HCT116 (cell line): Measurements from ENCODE around the gene HOXD9.

Source experiments
- CBX3 ChIP-seq: IDR thresholded peaks from 2 replicates; pipeline ENCODE4 v1.6.1; 2012; ENCODE audit warnings: low read depth
- EGR1 ChIP-seq: IDR thresholded peaks from 2 replicates; pipeline ENCODE4 v1.6.1; 2012; ENCODE audit warnings: low read depth
- ELF1 ChIP-seq: IDR thresholded peaks from 2 replicates; pipeline ENCODE4 v1.6.1; 2012; ENCODE audit warnings: low read depth, borderline replicate concordance
- EZH2 ChIP-seq: fragments of 200-600 bp; sonication (generic); IDR thresholded peaks from 2 replicates; pipeline ENCODE4 v1.6.1; 2017; ENCODE audit warnings: antibody characterized with exemption, mixed run types
- POLR2A ChIP-seq: IDR thresholded peaks from 2 replicates; pipeline ENCODE4 v1.7.0; 2011; ENCODE audit warnings: borderline replicate concordance; ENCODE audit not compliant: insufficient read depth, insufficient read length; ENCODE audit errors: extremely low read depth
- POLR2AphosphoS5 ChIP-seq: IDR thresholded peaks from 2 replicates; pipeline ENCODE4 v1.6.1; 2011; ENCODE audit warnings: mild to moderate bottlenecking, low read depth, low read length, moderate library complexity
- RAD21 ChIP-seq: IDR thresholded peaks from 2 replicates; pipeline ENCODE4 v1.6.1; 2012; ENCODE audit warnings: low read depth, mild to moderate bottlenecking
- SIN3A ChIP-seq: IDR thresholded peaks from 2 replicates; pipeline ENCODE4 v1.6.1; 2012; ENCODE audit warnings: low read depth
- SP1 ChIP-seq: IDR thresholded peaks from 2 replicates; pipeline ENCODE4 v1.6.1; 2012; ENCODE audit warnings: low read depth
- ZFX ChIP-seq: fragments of 450-650 bp; IDR thresholded peaks from 2 replicates; pipeline ENCODE4 v1.6.1; 2017
- TF ChIP-seq, protein P1 (sequence below), 3 experiments: fragments of 200-600 bp in 1 of 3; sonication (generic) in 1 of 3; IDR thresholded peaks in 2 of 3; conservative IDR thresholded peaks in 1 of 3; 2 replicates each; pipeline ENCODE4 v1.5.1; 2012 to 2017; ENCODE audit warnings: low read depth in 2 of 3, low read length in 2 of 3, antibody characterized with exemption in 1 of 3, borderline replicate concordance in 1 of 3, control low read depth in 1 of 3, mild to moderate bottlenecking in 1 of 3, mixed read lengths in 1 of 3, mixed run types in 1 of 3, moderate library complexity in 1 of 3; ENCODE audit not compliant: insufficient read depth in 1 of 3
- TF ChIP-seq, protein P2 (sequence below): IDR thresholded peaks from 2 replicates; pipeline ENCODE4 v1.6.1; 2012; ENCODE audit warnings: low read depth
- TF ChIP-seq, protein P3 (sequence below): IDR thresholded peaks from 2 replicates; pipeline ENCODE4 v1.6.1; 2012
- TF ChIP-seq, protein P4 (sequence below): IDR thresholded peaks from 2 replicates; pipeline ENCODE4 v1.6.1; 2011; ENCODE audit warnings: mild to moderate bottlenecking, low read length, moderate library complexity; ENCODE audit not compliant: insufficient replicate concordance; ENCODE audit errors: extremely low read depth

DNA sequence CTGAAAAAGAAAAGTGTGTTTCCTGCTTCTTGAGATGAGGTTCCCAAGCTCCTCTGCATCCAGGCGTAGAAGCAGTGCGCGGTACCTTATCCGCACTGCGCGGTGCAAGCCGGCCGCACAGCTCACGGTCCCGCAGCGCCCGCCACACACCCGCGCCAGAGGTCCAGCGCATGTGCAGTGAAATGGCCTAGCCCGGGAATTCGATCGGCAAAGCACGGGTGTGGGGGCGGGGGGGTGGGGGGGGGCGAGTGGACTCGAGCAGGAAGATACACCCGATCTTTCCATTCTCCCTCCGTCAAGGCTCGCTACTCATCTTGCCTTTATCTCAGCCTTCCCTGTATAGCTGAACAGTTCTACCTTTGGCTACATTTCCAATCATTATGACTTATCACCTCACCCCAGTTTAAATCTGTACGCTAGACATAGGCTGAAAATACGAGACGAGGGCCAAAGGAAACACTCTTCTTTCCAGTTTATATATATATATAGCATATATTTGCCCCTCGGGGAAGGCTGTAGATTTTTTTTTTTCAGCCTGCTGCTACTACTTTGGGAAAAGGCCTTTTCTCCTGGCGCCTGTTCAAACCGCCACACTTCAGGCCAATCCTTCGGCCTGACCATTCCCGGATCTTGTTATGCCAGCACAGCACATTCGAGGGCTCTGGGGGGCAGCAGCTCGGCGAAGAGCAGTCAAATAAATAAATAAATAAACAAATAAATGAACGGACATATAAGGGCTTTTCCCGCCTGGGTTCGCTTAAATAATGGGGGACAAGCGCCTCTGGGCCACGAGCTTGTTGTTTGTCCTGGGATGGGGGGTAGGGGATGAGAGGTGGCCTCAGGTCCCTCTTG, 17.4 kb downstream of the HOXD9 start:
- TF ChIP-seq POLR2A (no peak), CBX3 (no peak), SIN3A (no peak), ELF1 (no peak), RAD21 (no peak), EZH2 (no peak), SP1 (no peak), POLR2AphosphoS5 (no peak), EGR1 (no peak), ZFX (no peak)
- TF ChIP-seq, protein P1, sequence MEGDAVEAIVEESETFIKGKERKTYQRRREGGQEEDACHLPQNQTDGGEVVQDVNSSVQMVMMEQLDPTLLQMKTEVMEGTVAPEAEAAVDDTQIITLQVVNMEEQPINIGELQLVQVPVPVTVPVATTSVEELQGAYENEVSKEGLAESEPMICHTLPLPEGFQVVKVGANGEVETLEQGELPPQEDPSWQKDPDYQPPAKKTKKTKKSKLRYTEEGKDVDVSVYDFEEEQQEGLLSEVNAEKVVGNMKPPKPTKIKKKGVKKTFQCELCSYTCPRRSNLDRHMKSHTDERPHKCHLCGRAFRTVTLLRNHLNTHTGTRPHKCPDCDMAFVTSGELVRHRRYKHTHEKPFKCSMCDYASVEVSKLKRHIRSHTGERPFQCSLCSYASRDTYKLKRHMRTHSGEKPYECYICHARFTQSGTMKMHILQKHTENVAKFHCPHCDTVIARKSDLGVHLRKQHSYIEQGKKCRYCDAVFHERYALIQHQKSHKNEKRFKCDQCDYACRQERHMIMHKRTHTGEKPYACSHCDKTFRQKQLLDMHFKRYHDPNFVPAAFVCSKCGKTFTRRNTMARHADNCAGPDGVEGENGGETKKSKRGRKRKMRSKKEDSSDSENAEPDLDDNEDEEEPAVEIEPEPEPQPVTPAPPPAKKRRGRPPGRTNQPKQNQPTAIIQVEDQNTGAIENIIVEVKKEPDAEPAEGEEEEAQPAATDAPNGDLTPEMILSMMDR (IDR thresholded peaks at IDR 0.05 in 2 of 3, conservative IDR thresholded peaks at IDR 0.05 in 1 of 3; ENCODE audit: borderline replicate concordance in 1 of 3, insufficient read depth in 1 of 3, low read depth in 2 of 3, low read length in 2 of 3): no peak
- TF ChIP-seq, protein P2, sequence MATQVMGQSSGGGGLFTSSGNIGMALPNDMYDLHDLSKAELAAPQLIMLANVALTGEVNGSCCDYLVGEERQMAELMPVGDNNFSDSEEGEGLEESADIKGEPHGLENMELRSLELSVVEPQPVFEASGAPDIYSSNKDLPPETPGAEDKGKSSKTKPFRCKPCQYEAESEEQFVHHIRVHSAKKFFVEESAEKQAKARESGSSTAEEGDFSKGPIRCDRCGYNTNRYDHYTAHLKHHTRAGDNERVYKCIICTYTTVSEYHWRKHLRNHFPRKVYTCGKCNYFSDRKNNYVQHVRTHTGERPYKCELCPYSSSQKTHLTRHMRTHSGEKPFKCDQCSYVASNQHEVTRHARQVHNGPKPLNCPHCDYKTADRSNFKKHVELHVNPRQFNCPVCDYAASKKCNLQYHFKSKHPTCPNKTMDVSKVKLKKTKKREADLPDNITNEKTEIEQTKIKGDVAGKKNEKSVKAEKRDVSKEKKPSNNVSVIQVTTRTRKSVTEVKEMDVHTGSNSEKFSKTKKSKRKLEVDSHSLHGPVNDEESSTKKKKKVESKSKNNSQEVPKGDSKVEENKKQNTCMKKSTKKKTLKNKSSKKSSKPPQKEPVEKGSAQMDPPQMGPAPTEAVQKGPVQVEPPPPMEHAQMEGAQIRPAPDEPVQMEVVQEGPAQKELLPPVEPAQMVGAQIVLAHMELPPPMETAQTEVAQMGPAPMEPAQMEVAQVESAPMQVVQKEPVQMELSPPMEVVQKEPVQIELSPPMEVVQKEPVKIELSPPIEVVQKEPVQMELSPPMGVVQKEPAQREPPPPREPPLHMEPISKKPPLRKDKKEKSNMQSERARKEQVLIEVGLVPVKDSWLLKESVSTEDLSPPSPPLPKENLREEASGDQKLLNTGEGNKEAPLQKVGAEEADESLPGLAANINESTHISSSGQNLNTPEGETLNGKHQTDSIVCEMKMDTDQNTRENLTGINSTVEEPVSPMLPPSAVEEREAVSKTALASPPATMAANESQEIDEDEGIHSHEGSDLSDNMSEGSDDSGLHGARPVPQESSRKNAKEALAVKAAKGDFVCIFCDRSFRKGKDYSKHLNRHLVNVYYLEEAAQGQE: no peak
- TF ChIP-seq, protein P3, sequence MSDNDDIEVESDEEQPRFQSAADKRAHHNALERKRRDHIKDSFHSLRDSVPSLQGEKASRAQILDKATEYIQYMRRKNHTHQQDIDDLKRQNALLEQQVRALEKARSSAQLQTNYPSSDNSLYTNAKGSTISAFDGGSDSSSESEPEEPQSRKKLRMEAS: no peak
- TF ChIP-seq, protein P4, sequence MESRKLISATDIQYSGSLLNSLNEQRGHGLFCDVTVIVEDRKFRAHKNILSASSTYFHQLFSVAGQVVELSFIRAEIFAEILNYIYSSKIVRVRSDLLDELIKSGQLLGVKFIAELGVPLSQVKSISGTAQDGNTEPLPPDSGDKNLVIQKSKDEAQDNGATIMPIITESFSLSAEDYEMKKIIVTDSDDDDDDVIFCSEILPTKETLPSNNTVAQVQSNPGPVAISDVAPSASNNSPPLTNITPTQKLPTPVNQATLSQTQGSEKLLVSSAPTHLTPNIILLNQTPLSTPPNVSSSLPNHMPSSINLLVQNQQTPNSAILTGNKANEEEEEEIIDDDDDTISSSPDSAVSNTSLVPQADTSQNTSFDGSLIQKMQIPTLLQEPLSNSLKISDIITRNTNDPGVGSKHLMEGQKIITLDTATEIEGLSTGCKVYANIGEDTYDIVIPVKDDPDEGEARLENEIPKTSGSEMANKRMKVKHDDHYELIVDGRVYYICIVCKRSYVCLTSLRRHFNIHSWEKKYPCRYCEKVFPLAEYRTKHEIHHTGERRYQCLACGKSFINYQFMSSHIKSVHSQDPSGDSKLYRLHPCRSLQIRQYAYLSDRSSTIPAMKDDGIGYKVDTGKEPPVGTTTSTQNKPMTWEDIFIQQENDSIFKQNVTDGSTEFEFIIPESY: no peak
